ENCODE measurements around the gene CRACR2B. TPM values are rescaled to one million over a fixed set of nuclear protein-coding genes. Genes with fewer than 3 reads are reported as not detected.
A peak's percentile ranks its signal among the peaks of the same experiment; 100 is the strongest.

Gene CRACR2B
- total and polyA plus RNA-seq, 2 of the 8 experiments (the other 6 are each of a cell fraction or from before 2014, with no cell fraction given): 18.2 to 26.4 TPM

DNA sequence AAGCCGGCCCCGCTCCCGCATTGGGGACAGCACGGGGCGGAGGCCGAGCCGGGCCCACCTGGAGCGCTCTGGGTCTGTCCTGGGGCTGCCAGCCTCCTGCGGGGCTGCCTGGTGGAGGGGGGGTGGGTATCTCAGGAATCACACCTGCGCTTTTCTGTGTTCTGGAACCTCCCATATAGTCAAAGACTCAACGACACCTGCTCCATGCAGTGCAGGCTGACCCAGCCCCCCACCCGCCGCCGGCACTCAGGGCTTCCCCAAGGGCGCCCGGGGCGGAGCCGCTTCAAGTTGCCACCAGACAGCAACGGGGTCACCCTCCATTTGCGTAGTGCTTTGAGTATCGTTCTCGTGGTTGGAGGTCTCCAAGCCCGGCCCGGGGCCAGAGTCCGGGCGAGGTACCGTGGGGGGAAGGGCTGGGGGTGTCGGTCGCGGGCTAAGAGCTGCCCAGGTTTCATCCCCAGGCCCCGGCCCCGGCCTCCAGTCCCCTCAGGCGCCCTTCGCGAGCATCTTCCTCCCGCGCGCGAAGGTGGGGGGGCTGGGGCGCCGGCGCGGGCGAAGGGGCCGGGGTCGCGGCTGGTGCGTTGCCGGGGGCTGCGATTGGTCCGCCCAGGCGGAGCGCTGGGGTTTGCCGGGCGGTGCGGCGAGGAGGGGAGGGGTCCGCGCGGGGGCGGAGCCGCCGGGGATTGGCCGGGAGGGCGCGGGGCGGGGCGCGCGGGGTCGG lies 21.5 kb downstream of the CRACR2B start:
- Histone ChIP-seq H3K9ac (replicated peaks in 1 of 4; ENCODE audit: extremely low read depth in 1 of 4, low read depth in 3 of 4, low read length in 3 of 4) (no peak overlapping the region), H3K27ac (ENCODE audit: low read depth, low read length) (no peak overlapping the region)
- WGBS, 2 experiments (ENCODE audit: extremely low coverage in 1 of 2, insufficient coverage in 1 of 2, insufficient read length in 1 of 2, insufficient replicate concordance in 2 of 2, low coverage in 1 of 2, low lambda C conversion rate in 2 of 2, missing lambda C conversion rate in 1 of 2): 10% methylated on average over 20 of the region's 71 CpGs; no CpG with 5 or more reads in 1 of the 2 experiments

More for the DNA sequence above, 21.5 kb downstream of the CRACR2B start:
- Histone ChIP-seq H3K4me1 (replicated peaks in 1 of 4; ENCODE audit: control insufficient read depth in 3 of 4, insufficient read depth in 4 of 4, low read length in 3 of 4) (peaks cover 0 to 46% (median 30%) of the 10 kb centered on the region in 4 experiments; a peak in 6 of 7 replicates), H2BK15ac (ENCODE audit: low read length) (no peak overlapping the region), H4K91ac (replicated peaks; ENCODE audit: insufficient read length, low read length) (peak overlapping the region; percentile 65), H3K14ac (ENCODE audit: insufficient read length) (no peak overlapping the region), H3K79me2 (ENCODE audit: control insufficient read depth in 1 of 2, insufficient read depth in 2 of 2, low read length in 2 of 2) (peaks cover 0 to 9% of the 10 kb centered on the region in 2 experiments; a peak in 1 of 4 replicates), H2BK120ac (replicated peaks; ENCODE audit: low read depth, low read length) (no peak overlapping the region), H2BK20ac (ENCODE audit: low read length) (no peak overlapping the region), H4K8ac (ENCODE audit: extremely low read depth, insufficient read depth, low read length) (peak overlapping the region; percentile 71; the same call in 1 of the 2 replicates), H4K5ac (ENCODE audit: insufficient read length, low read depth, low read length) (no peak overlapping the region), H2BK12ac (ENCODE audit: low read depth, low read length) (no peak overlapping the region), H3K9me3 (ENCODE audit: insufficient read depth in 2 of 2, low read depth in 1 of 2, low read length in 1 of 2) (no peaks in the 10 kb centered on the region), H2AFZ (ENCODE audit: low read length) (no peak overlapping the region), H3K79me1 (ENCODE audit: low read depth, low read length) (peaks cover 2% of the 10 kb centered on the region; the same call in 1 of the 2 replicates), H3K27me3 (replicated peaks in 1 of 4; ENCODE audit: control insufficient read depth in 3 of 4, extremely low read depth in 1 of 4, insufficient read depth in 3 of 4, low read length in 3 of 4) (peaks cover 0 to 2% (median 0%) of the 10 kb centered on the region in 4 experiments; a peak in 4 of 7 replicates), H3K23me2 (ENCODE audit: low read depth, low read length) (peaks cover 21% of the 10 kb centered on the region; the same call in 1 of the 2 replicates), H3K56ac (replicated peaks; ENCODE audit: insufficient read length, low read depth, low read length) (no peak overlapping the region), H3K4me3 (ENCODE audit: extremely low read depth in 1 of 4, insufficient read depth in 2 of 4, low read depth in 3 of 4, low read length in 4 of 4) (peak overlapping the region; percentile 31 to 60 (median 44)), H2AK5ac (ENCODE audit: low read depth, low read length) (no peak overlapping the region), H2BK5ac (ENCODE audit: low read depth, low read length) (no peak overlapping the region), H3K4me2 (ENCODE audit: insufficient read depth in 1 of 2, low read depth in 2 of 2, low read length in 2 of 2) (peak overlapping the region; percentile 67 to 91), H4K20me1 (replicated peaks in 1 of 2; ENCODE audit: control insufficient read depth in 1 of 2, insufficient read depth in 2 of 2, low read length in 2 of 2) (peaks cover 17 to 31% of the 10 kb centered on the region in 2 experiments), H3K36me3 (ENCODE audit: control insufficient read depth in 2 of 4, insufficient read depth in 4 of 4, low read length in 3 of 4) (no peaks in the 10 kb centered on the region), H3K23ac (ENCODE audit: insufficient read length) (no peak overlapping the region), H3K4ac (replicated peaks; ENCODE audit: insufficient read length, low read depth, low read length) (no peak overlapping the region), H3K18ac (ENCODE audit: extremely low read depth, low read length) (no peak overlapping the region)
- FAIRE-seq: no peak
- ChIA-PET POLR2A (ENCODE audit: partially characterized antibody) (interaction anchor here (0.7 to 40.4 kb wide), 5 partner anchors 8 to 46 kb away, joined by 3 to 1917 read pairs (median 7); partner anchors contain the start of genes CD151, CEND1, CRACR2B and PIDD1), CTCF (ENCODE audit: partially characterized antibody) (interaction anchor here (0.7 to 6.7 kb wide), 17 partner anchors 8 to 132 kb away, joined by 3 to 74 read pairs (median 7); partner anchors contain the start of genes CD151, CRACR2B and PIDD1)
- TF ChIP-seq HDAC2 (IDR thresholded peaks at IDR 0.05; ENCODE audit: borderline replicate concordance in 1 of 2, low read depth in 2 of 2, low read length in 2 of 2) (no peak; a peak in 1 of 4 replicates), TAF1 (IDR thresholded peaks at IDR 0.05; ENCODE audit: low read depth, low read length) (0 out of 2 replicates have a peak, but pooled peaks have one; percentile 4), ASH2L (IDR thresholded peaks at IDR 0.05; ENCODE audit: low read length) (peak; percentile 42), KDM4A (IDR thresholded peaks at IDR 0.05; ENCODE audit: low read depth, low read length, severe bottlenecking) (peak; percentile 62)
- peak in 1 of 2 experiments; percentile 90 for DNase-seq (ENCODE audit: low read depth in 1 of 2, low spot score in 2 of 2)

Measured in H1 (cell line).